ENCODE results near the gene ABCG4. TPM values are rescaled to one million over a fixed set of nuclear protein-coding genes. Genes with fewer than 3 reads are reported as not detected.

Gene ABCG4
- total RNA-seq, 1 donor from 2014 or later = 0.15 TPM

- ATAC-seq = no peak
- Histone ChIP-seq H3K27me3 (ENCODE audit: low read depth) (no peaks in the 10 kb centered on the region), H3K36me3 (peaks cover 59% of the 10 kb centered on the region), H3K4me3 (no peak overlapping the region), H3K9me3 (no peaks in the 10 kb centered on the region), H3K27ac (no peak overlapping the region), H3K4me1 (no peaks in the 10 kb centered on the region)
- DNase-seq = no peak
- TF ChIP-seq, protein P1, sequence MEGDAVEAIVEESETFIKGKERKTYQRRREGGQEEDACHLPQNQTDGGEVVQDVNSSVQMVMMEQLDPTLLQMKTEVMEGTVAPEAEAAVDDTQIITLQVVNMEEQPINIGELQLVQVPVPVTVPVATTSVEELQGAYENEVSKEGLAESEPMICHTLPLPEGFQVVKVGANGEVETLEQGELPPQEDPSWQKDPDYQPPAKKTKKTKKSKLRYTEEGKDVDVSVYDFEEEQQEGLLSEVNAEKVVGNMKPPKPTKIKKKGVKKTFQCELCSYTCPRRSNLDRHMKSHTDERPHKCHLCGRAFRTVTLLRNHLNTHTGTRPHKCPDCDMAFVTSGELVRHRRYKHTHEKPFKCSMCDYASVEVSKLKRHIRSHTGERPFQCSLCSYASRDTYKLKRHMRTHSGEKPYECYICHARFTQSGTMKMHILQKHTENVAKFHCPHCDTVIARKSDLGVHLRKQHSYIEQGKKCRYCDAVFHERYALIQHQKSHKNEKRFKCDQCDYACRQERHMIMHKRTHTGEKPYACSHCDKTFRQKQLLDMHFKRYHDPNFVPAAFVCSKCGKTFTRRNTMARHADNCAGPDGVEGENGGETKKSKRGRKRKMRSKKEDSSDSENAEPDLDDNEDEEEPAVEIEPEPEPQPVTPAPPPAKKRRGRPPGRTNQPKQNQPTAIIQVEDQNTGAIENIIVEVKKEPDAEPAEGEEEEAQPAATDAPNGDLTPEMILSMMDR (IDR thresholded peaks at IDR 0.05) = no peak
- intact Hi-C loops (cut with DNase I) = no loop called here
These were observed 26.7 kb downstream of the ABCG4 start for GRCh38 chr11:119175493-119176077.

DNA sequence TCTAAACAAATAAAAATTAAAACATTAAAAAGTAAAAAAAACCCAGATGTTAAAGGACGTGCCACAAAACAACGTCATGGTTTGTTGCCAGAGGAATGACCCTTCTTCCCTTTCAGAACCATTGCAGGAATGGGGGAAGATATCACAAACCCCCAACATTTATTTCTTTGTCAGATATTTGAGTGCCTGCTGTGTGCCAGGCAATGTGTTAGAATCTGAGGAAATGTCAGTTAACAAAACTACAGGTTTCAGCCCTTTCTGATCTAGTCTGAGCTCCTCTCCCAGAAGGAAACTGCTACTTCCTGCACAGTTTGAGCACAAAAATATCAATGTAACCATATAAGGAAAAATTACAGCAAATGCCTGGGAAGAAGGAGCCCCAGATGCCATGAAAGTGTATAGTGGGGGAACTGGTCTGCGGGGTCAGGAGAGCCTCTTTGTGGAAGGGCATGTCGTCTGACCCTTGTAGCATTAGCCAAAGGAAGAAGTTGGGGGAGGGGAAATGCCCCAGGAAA is 29.4 kb downstream of the ABCG4 start:
- Histone ChIP-seq H3K27me3 (ENCODE audit: low read depth) (no peaks in the 10 kb centered on the region), H3K4me1 (no peaks in the 10 kb centered on the region), H3K9me3 (no peaks in the 10 kb centered on the region), H3K27ac (no peak overlapping the region), H3K4me3 (no peak overlapping the region), H3K36me3 (peaks cover 61% of the 10 kb centered on the region)
- TF ChIP-seq, protein P1 (IDR thresholded peaks at IDR 0.05) = no peak
- intact Hi-C loops (cut with DNase I) = no loop called here
- DNase-seq (no peak), ATAC-seq (no peak)

DNA sequence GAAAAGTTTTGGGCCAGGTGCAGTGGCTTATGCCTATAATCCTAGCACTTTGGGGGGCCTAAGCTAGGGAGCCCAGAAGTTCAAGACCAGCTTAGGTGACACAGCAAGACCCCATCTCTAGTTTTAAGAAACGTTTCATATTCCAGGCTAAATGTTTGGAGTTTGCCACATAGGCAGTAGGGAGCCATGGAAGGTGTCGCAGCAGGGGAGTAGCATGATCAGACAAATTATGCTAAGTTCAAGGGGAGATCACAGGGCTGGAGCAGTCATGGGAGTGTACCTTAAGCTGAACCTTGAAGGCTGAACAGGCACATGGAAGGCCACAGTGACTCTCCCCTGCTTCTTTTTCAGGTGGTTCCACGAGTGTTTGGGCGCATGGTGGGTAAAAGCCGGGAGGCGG is 30.5 kb downstream of the ABCG4 start:
- intact Hi-C loops (cut with DNase I) = no loop called here
- DNase-seq = no peak
- no peak overlapping the region for H3K4me3 ChIP-seq
- H3K4me1 ChIP-seq = no peaks in the 10 kb centered on the region
- H3K9me3 ChIP-seq = no peaks in the 10 kb centered on the region
- no peaks in the 10 kb centered on the region for H3K27me3 ChIP-seq (ENCODE audit: low read depth)
- no peak overlapping the region for H3K27ac ChIP-seq
- TF ChIP-seq, protein P1 (IDR thresholded peaks at IDR 0.05) = no peak
- peaks cover 50% of the 10 kb centered on the region for H3K36me3 ChIP-seq
- ATAC-seq = no peak

DNA sequence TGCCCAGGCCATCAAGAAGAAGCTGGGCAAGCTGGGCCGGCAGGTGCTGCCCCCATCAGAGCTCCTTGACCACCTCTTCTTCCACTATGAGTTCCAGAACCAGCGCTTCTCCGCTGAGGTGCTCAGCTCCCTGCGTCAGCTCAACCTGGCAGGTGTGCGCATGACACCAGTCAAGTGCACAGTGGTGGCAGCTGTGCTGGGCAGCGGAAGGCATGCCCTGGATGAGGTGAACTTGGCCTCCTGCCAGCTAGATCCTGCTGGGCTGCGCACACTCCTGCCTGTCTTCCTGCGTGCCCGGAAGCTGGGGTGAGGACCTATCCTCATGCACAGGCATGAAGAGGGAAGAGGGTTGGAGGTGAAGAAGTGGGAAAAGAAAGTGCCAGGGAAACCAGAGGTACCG is 31.1 kb downstream of the ABCG4 start:
- intact Hi-C loops (cut with DNase I) = no loop called here
- peaks cover 43% of the 10 kb centered on the region for H3K36me3 ChIP-seq
- no peaks in the 10 kb centered on the region for H3K9me3 ChIP-seq
- no peaks in the 10 kb centered on the region for H3K27me3 ChIP-seq (ENCODE audit: low read depth)
- no peak overlapping the region for H3K4me3 ChIP-seq
- no peaks in the 10 kb centered on the region for H3K4me1 ChIP-seq
- no peak for DNase-seq
- TF ChIP-seq, protein P1 (IDR thresholded peaks at IDR 0.05) = no peak
- ATAC-seq = no peak
- H3K27ac ChIP-seq = no peak overlapping the region

DNA sequence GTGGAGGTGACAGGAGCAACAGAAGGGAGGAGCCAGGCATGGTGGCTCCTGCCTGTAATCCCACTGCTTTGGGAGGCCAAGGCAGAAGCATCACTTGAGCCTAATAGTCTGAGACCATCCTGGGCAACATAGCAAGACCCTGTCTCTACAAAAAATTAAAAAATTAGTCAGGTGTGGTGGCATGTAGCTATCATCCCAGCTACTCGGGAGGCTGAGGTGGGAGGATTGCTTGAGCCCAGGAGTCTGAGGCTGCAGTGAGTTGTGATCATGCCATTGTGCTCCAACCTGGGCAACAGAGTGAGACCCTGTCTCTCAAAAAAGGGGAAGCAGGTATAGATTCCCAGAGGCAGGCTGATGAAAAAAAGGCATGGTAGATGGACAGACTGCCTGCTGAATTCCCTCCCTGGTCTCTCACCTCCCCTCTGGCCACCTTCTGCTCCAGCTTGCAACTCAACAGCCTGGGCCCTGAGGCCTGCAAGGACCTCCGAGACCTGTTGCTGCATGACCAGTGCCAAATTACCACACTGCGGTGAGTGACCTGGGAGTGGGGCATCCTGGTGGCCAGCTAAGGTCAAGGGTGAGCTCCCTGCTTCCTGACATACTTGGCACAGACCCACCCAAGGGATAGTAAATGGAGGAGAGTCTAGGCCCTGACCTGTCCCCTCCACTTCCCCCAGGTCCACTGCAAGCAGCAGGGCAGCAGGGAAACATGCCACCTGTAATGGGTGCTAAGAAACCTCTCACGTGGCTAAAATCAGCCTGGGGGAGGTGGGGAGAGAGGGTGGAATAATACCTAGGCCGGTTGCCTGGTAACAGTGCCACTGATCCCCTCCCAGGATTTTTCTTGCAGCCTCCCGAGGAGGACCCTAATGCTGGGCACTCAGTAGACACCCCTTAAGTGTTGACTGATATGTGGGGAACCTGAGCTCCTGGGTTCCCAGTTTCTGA is 32.2 kb downstream of the ABCG4 start:
- Histone ChIP-seq H3K36me3 (peaks cover 33% of the 10 kb centered on the region), H3K4me1 (no peaks in the 10 kb centered on the region), H3K27me3 (ENCODE audit: low read depth) (no peaks in the 10 kb centered on the region), H3K9me3 (no peaks in the 10 kb centered on the region), H3K4me3 (no peak overlapping the region), H3K27ac (no peak overlapping the region)
- intact Hi-C loops (cut with DNase I) = no loop called here
- DNase-seq (no peak), ATAC-seq (no peak)
- TF ChIP-seq, protein P1 (IDR thresholded peaks at IDR 0.05) = no peak

Data from lower lobe of right lung (tissue), 2 donors.